ENCODE results near the gene AFF2.
"Not testable (repeated sequence)": the region's sequence is repeated elsewhere in the genome, so short reads cannot be mapped to it uniquely, and the experiment has no call there.

AFF2 gene

DNA sequence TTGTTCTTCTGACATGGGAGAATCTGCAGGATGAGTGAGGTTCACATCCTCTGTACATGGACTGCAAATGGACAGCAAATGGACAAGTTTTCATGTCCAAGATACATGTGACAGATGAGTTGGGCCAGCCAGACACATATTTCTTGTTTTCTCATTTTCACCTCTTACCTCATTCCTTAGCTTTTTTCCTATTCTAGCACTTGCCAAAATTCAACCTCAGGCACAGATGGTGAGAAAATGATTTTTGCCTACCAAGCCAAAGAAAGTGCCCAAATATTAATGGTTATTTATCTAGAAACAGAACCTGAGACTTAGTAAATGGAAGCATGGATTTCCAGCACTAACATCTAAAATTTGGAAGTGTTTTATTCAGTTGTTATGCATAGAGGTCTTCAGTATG lies 402.2 kb downstream of the AFF2 start:
- TF ChIP-seq, protein P1, sequence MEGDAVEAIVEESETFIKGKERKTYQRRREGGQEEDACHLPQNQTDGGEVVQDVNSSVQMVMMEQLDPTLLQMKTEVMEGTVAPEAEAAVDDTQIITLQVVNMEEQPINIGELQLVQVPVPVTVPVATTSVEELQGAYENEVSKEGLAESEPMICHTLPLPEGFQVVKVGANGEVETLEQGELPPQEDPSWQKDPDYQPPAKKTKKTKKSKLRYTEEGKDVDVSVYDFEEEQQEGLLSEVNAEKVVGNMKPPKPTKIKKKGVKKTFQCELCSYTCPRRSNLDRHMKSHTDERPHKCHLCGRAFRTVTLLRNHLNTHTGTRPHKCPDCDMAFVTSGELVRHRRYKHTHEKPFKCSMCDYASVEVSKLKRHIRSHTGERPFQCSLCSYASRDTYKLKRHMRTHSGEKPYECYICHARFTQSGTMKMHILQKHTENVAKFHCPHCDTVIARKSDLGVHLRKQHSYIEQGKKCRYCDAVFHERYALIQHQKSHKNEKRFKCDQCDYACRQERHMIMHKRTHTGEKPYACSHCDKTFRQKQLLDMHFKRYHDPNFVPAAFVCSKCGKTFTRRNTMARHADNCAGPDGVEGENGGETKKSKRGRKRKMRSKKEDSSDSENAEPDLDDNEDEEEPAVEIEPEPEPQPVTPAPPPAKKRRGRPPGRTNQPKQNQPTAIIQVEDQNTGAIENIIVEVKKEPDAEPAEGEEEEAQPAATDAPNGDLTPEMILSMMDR (IDR thresholded peaks at IDR 0.05; ENCODE audit: low read depth, low read length, missing control alignments), result no peak
- Histone ChIP-seq H3K27me3 (replicated peaks) (no peaks in the 10 kb centered on the region), H3K27ac (no peak overlapping the region), H3K4me3 (ENCODE audit: low read depth, low read length) (no peak overlapping the region), H3K36me3 (replicated peaks) (no peaks in the 10 kb centered on the region)
- in situ Hi-C loops (cut with HindIII; ENCODE audit: low pct_ligation_motif_present, low sequenced_read_pairs), result no loop called here
- no peak for DNase-seq

DNA sequence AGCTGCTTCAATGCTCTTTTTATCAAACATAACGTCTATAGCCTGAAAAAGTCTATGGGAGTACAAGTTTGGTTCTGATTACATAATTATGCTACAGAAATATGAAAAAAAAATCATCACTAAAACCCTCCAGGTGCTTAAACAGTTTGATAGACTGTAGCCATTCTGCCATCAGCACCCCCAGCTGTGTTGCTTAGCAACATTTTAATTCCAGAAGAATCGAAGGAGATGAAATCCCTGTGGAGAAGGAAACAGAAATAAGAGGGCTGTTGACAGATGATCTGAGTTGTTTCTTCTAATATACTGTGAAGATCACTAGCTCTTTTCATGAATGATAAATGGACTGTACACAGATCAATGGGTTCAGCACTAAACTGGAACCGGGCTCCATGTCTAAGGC lies 402.8 kb downstream of the AFF2 start:
- DNase-seq, result no peak
- no peak overlapping the region for H3K4me3 ChIP-seq (ENCODE audit: low read depth, low read length)
- H3K27ac ChIP-seq, result no peak overlapping the region
- no peaks in the 10 kb centered on the region for H3K36me3 ChIP-seq (replicated peaks)
- in situ Hi-C loops (cut with HindIII; ENCODE audit: low pct_ligation_motif_present, low sequenced_read_pairs), result no loop called here
- H3K27me3 ChIP-seq (replicated peaks), result no peaks in the 10 kb centered on the region
- TF ChIP-seq, protein P1 (IDR thresholded peaks at IDR 0.05; ENCODE audit: low read depth, low read length, missing control alignments), result no peak

DNA sequence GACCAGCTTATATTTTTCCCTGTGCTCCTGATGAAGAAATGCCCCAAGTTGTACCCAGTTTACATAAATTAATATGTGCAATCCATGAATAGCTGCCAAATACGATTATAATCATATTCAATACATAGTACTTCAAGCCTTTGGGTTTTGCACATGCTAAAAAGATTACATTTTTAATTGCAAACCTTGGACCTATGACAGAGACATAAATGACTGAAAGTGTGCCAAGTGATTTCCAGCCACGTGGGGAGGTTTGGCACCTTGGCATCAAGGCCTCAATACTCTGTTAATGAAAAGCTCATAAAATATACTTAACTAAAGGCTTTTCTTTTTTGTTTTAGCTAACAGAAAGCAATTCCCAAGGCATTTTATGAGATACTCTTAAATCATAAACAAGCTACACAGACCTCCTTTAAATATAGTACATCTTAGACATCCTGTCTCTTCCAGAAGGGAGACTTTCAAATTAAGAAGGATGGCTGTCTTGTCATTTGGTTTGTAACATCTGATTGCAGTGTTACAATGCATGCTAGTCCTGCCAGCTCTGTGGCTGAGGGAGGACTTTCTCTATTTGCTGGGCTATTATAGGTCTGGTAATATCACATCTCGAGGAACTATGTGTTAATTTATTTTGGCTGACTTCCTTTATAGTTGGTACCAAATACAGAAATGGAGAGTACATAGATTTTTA lies 404.1 kb downstream of the AFF2 start:
- H3K4me3 ChIP-seq (ENCODE audit: low read depth, low read length), result no peak overlapping the region
- in situ Hi-C loops (cut with HindIII; ENCODE audit: low pct_ligation_motif_present, low sequenced_read_pairs), result no loop called here
- H3K27me3 ChIP-seq (replicated peaks), result no peaks in the 10 kb centered on the region
- no peak overlapping the region for H3K27ac ChIP-seq
- no peaks in the 10 kb centered on the region for H3K36me3 ChIP-seq (replicated peaks)
- no peak for DNase-seq
- TF ChIP-seq, protein P1 (IDR thresholded peaks at IDR 0.05; ENCODE audit: low read depth, low read length, missing control alignments), result no peak

DNA sequence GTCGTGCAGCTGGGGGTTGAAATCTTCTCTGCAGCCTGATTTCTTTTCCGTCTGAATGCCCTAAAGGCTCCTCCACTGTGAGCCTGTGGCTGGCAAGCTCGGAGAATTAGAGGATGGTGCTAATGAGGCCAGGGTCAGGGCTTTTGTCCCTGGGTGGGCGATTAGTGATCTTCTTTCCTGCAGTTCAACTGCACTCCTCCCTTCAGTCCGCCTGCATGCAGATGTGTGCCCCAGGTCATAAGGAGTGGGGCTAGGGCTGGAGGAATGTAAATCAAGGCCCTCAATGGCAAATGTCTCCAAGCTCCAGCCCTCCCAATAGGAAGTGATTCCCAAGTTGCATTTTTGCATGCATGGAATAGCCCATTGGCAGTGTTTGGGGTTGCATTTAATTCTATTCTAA lies 405.0 kb downstream of the AFF2 start:
- no peaks in the 10 kb centered on the region for H3K36me3 ChIP-seq (replicated peaks)
- DNase-seq, result no peak
- in situ Hi-C loops (cut with HindIII; ENCODE audit: low pct_ligation_motif_present, low sequenced_read_pairs), result no loop called here
- TF ChIP-seq, protein P1 (IDR thresholded peaks at IDR 0.05; ENCODE audit: low read depth, low read length, missing control alignments), result no peak
- H3K4me3 ChIP-seq (ENCODE audit: low read depth, low read length), result no peak overlapping the region
- no peak overlapping the region for H3K27ac ChIP-seq
- no peaks in the 10 kb centered on the region for H3K27me3 ChIP-seq (replicated peaks)

DNA sequence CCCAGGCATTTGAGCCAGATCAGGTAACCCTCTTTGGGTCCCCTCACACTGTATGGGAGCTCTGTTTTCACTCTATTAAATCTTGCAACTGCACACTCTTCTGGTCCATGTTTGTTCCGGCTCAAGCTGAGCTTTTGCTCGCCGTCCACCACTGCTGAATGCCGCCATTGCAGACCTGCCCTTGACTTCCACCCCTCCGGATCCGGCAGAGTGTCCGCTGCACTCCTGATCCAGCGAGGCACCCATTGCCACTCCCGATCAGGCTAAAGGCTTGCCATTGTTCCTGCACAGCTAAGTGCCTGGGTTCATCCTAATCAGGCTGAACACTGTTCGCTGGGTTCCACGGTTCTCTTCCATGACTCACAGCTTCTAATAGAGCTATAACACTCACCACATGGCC lies 406.2 kb downstream of the AFF2 start:
- DNase-seq; H3K4me3 ChIP-seq (ENCODE audit: low read depth, low read length); H3K36me3 ChIP-seq (replicated peaks); in situ Hi-C loops (cut with HindIII; ENCODE audit: low pct_ligation_motif_present, low sequenced_read_pairs); H3K27ac ChIP-seq; H3K27me3 ChIP-seq (replicated peaks): not testable (repeated sequence)

DNA sequence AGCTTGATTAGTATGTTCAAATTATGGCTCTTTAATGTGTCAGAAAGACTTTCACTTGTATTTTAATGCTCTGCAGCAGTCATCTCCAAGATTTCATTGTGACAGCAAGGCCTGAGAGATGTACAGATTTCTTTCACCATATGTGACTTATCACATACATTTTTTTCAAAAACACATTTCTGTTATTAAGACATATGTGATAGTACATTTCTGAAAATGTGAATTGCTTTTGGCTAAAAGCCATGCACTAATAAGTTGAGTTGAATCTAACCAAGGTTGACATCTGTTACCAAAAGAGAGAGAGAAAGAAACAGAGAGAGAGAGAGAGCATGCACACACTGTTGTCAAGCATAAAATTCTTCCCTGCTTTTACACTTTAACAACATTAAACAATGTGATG lies 409.3 kb downstream of the AFF2 start:
- Histone ChIP-seq H3K27ac (no peak overlapping the region), H3K4me3 (ENCODE audit: low read depth, low read length) (no peak overlapping the region), H3K36me3 (replicated peaks) (no peaks in the 10 kb centered on the region), H3K27me3 (replicated peaks) (no peaks in the 10 kb centered on the region)
- no peak for DNase-seq
- TF ChIP-seq, protein P1 (IDR thresholded peaks at IDR 0.05; ENCODE audit: low read depth, low read length, missing control alignments), result no peak
- in situ Hi-C loops (cut with HindIII; ENCODE audit: low pct_ligation_motif_present, low sequenced_read_pairs), result no loop called here
